G401 (cell line): ENCODE results near the gene AUTS2. TPM values are rescaled to one million over a fixed set of nuclear protein-coding genes. Genes with fewer than 3 reads are reported as not detected.

Experiments used
- DNase-seq: peaks from one replicate; pipeline ENCODE4 v3.0.0-alpha.2; 2015; ENCODE audit warnings: low spot score
- in situ Hi-C: cut with HindIII; loops from 2 replicates; pipeline ENCODE4 v1.10.0; 2016; ENCODE audit warnings: low sequenced_read_pairs, mixed read lengths
- total RNA-seq: library from RNA; depleted of rRNA; stranded (reverse); fragments of >200 nt; shearing (Covaris generic); gene quantifications from 2 replicates; pipeline ENCODE4 v1.2.3, GENCODE V29; 2014

Gene AUTS2
- total RNA-seq, 1 experiment from 2014 or later: 4.4 TPM

DNA sequence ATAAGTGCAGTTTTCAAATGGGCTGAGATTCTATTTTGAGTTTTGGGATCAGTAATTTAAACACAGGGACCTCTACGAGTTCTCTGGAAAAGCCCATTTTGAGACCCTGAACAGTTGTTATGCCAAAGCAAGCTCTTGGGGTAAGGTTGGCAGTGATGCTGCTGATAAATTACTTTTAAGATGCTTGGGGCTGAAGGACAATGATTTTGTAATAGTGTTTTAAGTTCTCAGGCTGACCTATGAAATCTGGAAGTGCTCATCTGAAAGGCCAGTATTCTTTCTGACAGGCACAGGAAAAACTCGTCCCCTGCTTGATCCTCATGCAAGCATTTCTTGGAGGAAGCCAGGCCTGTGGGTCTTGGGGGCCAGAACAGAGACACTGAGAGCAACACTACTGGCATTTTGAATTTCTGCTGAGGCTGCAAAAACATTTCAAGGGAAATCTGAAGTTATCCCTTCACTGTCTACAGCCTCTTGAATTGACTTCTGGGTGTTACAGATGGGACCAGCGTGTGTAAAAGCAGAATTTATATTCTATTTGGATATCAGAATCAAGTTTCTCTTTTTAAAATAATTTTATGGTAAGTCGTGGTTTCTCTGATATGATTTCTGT is 79.7 kb downstream of the AUTS2 start:
- in situ Hi-C loops: no loop called here
- no peak for DNase-seq

GRCh38 chr7:69678494-69679187 is 80.4 kb downstream of the AUTS2 start:
- DNase-seq: no peak
- in situ Hi-C loops: no loop called here

DNA sequence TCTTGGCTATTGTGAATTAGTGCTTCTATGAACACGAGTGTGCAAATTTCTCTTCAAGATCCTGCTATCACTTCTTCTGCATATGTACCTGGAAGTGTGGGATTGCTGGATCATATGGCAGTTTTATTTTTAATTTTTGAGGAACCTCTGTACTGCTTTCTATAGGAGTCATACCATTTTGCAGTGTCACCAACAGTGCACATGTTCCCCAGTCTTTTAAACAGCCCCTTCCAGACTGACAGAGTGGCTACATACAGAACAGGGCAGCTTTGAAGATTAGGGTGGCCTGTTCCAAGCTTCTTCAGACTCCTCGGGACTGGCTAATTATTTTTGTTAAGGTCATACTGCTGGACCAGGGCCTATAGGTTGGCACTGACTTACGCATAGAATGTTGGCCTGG is 82.9 kb downstream of the AUTS2 start:
- in situ Hi-C loops: no loop called here
- no peak for DNase-seq

GRCh38 chr7:69682518-69682917 is 84.2 kb downstream of the AUTS2 start:
- in situ Hi-C loops: no loop called here
- DNase-seq: no peak

GRCh38 chr7:69683002-69683401 is 84.7 kb downstream of the AUTS2 start:
- in situ Hi-C loops: no loop called here
- no peak for DNase-seq

- in situ Hi-C loops: no loop called here
- no peak for DNase-seq
Measured at GRCh38 chr7:69684369-69685292, 86.4 kb downstream of the AUTS2 start.

GRCh38 chr7:69685293-69685631 is 87.0 kb downstream of the AUTS2 start:
- DNase-seq: no peak
- in situ Hi-C loops: no loop called here

- no peak for DNase-seq
- in situ Hi-C loops: no loop called here
Measured at GRCh38 chr7:69686366-69686765, 88.1 kb downstream of the AUTS2 start.

GRCh38 chr7:69687739-69688433 is 89.6 kb downstream of the AUTS2 start:
- no peak for DNase-seq
- in situ Hi-C loops: no loop called here

DNA sequence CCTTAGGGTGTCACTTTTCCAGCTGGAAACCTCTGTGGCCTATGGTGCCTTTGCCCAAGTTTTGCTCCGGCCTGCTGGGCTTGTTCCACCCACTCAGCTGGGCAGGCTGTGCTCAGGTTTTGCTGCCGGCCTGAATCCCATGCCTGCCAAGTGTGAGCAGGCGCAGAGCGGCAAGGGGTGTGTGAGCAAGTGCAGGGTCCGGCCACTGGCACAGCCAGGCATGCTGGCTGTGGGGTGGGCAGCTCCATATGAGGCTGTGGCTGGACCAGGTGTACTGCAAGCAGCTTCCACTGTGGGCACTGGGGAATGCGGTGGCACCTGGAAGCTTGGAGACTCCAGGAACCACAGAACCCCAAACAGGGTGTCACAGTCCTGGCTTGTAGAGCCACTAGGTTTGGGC is 92.1 kb downstream of the AUTS2 start:
- in situ Hi-C loops: no loop called here
- DNase-seq: no peak

DNA sequence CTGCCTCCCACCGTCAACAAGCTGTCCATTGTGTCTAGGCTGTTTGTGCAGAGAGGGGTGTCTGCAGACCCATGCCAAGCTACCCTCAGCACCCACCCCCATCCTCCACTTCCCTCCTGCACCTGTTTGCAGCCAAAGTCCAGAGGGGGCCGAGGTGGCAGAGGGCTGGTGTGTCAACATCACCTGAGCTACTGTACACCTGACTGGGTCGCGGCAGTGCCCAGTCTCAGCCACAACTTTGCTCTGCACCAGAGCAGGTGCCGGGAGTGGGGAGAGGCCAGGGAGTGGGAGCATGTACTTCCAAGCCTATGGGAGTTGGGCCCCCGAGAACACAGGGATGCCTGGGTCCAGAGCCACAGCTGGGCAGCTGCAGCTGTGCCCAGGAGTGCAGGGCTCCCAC is 93.1 kb downstream of the AUTS2 start:
- in situ Hi-C loops: no loop called here
- no peak for DNase-seq

GRCh38 chr7:69691734-69692133 is 93.5 kb downstream of the AUTS2 start:
- in situ Hi-C loops: no loop called here
- no peak for DNase-seq

DNA sequence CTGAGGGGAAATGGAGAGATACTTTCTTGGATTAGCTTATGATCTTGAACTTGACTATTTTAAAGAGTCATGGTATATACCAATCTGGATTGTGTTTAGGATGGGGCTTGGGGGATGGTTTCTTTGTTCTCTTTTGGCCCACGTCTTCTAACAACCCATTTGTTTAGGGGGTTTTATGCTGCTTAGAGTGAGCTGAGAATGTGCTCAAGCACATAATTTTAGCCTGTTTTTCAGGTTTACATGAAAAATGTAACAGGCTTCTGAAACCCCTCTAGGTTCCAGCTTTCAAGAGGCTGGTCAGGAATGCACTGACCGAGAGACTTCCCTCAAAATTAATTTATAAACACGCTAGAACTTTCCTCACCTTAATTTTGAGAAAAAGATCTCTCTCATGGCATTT is 94.3 kb downstream of the AUTS2 start:
- no peak for DNase-seq
- in situ Hi-C loops: no loop called here

- in situ Hi-C loops: no loop called here
- no peak for DNase-seq
Measured at GRCh38 chr7:69693042-69693441, 94.8 kb downstream of the AUTS2 start.

- no peak for DNase-seq
- in situ Hi-C loops: no loop called here
Measured at GRCh38 chr7:69696054-69696591, 97.8 kb downstream of the AUTS2 start.

DNA sequence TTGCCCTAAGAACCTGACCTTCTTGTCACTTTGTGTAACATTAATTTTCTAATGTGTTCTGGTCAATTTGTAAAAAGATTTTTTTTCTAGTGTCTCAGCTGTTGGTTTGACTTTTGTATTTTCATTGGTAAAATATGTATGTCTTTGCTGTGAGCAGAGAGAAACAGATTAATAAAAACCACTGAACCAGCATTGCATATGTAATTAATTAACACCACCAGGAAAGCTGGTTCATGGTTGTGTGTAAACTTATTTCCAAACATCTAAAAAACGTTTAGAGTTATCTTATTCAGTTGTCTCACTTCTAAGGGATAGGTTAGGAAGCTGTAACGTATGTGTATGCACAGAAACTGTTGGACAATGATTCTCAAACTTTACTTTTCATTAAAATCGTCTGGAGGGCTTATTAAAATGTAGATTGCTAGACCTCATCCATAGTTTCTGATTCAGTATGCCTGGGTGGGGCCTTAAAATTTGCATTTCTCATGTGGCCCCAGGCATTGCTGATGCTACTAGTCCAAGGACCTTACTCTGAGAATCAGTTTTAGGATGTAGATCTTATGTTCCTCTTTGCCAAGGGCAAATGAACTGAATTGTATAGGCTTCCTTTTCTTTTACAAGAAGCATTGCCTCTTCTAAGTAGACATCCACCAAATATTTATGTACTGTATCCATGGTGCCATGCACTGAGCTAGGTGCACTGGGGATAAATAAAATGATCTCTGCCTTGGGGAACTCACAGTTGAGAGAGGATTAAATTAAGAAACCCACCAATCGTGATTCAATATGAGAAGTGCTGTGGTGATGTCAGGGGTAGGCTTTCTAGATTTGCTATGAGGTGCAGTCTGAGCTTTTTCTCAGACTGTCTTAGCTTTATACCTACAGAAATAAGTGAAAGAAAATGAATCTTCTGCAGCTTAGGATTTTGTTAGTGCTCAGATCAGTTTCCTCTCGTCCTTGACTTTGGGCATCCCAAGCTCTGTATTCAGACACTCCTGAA is 98.7 kb downstream of the AUTS2 start:
- DNase-seq: no peak
- in situ Hi-C loops: no loop called here

DNA sequence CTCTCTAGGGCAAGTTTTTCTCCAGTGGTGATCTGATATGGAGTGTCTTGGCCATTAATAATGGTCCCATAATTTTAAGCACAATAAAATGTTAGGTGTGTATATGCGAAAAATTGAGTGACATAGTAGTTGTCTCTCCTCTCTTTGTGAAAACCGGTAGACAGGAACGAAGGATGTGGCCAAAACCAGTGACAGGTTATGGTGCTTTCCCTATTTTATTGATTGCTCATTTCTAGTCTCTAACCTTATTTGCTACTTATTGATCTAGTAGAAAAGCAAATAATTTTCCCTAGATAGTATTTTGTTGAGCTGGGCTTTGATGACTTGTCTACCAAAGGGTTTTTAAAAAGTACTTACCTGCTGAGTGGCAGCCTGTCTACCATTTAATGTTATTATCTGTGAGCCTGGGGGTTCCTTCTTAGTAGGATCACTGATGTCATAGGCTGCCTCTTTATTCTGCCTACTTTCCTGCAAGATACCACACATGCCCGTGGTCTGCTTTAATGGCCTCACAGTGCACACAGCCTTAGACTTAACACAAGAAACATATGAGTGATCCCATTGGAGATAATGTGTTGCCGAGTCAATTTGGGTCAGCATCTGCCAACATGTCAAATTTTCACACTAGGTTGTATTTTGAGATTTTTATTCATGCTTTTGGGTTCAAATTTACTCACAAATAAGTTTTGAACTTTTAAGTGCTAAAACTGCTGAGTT is 100.0 kb downstream of the AUTS2 start:
- in situ Hi-C loops: no loop called here
- DNase-seq: no peak

- in situ Hi-C loops: no loop called here
Measured at GRCh38 chr7:69699931-69700330, 101.7 kb downstream of the AUTS2 start.

More at GRCh38 chr7:69699931-69700330, 101.7 kb downstream of the AUTS2 start:
- no peak for DNase-seq
